Activated CD8-positive, alpha-beta T cell treated with anti-CD3 and anti-CD28 coated beads for 36 hours (primary cell): ENCODE data around the gene NUP133. TPM values are rescaled to one million over a fixed set of nuclear protein-coding genes. Genes with fewer than 3 reads are reported as not detected.

Experiments
- ATAC-seq: fragments of 200-7000 bp; cut with Tn5 transposase; one replicate; pipeline ENCODE4 v1.10.0; 2021; ENCODE audit warnings: mild to moderate bottlenecking, moderate library complexity
- CTCF ChIA-PET: fragments of 350-600 bp; sonication (Branson Sonifier 250); formaldehyde crosslinking; loops from one replicate; lab custom pipeline; 2021; ENCODE audit warnings: antibody characterized with exemption; lab: Charles Lee
- POLR2A ChIA-PET: fragments of 350-600 bp; sonication (Branson Sonifier 250); formaldehyde crosslinking; loops from one replicate; lab custom pipeline; 2021; ENCODE audit warnings: antibody characterized with exemption; lab: Charles Lee
- DNase-seq: peaks from one replicate; pipeline ENCODE4 v3.0.0-alpha.2; 2020
- H3K27ac Mint-ChIP-seq: one replicate; pipeline ENCODE4 v1.8.0; 2021; ENCODE audit warnings: mild to moderate bottlenecking, mixed read lengths
- H3K27me3 Mint-ChIP-seq: one replicate; pipeline ENCODE4 v1.8.0; 2021; ENCODE audit warnings: mixed read lengths
- H3K36me3 Mint-ChIP-seq: one replicate; pipeline ENCODE4 v1.8.0; 2021; ENCODE audit warnings: low read depth, mixed read lengths
- H3K4me1 Mint-ChIP-seq: one replicate; pipeline ENCODE4 v1.8.0; 2021; ENCODE audit warnings: low read depth, mixed read lengths
- H3K4me3 Mint-ChIP-seq: one replicate; pipeline ENCODE4 v1.8.0; 2021; ENCODE audit warnings: mild to moderate bottlenecking, moderate library complexity, mixed read lengths
- H3K9me3 Mint-ChIP-seq: one replicate; pipeline ENCODE4 v1.8.0; 2021; ENCODE audit warnings: mixed read lengths
- intact Hi-C: fragments of 100-400 bp; cut with micrococcal nuclease; formaldehyde crosslinking; loops from one replicate; pipeline ENCODE4 v1.10.0; 2022
- total RNA-seq, 2 experiments: library from RNA; stranded (reverse); gene quantifications; one replicate each; pipeline ENCODE4 v1.2.3, GENCODE V29; 2021
- TF ChIP-seq, protein P1 (sequence below): fragments of 200-600 bp; IDR thresholded peaks from one replicate; pipeline ENCODE4 v1.8.0; 2022; ENCODE audit warnings: antibody characterized with exemption, mild to moderate bottlenecking

Gene NUP133
- total RNA-seq, 2 experiments from 2014 or later: 58.9 to 59.7 TPM

DNA sequence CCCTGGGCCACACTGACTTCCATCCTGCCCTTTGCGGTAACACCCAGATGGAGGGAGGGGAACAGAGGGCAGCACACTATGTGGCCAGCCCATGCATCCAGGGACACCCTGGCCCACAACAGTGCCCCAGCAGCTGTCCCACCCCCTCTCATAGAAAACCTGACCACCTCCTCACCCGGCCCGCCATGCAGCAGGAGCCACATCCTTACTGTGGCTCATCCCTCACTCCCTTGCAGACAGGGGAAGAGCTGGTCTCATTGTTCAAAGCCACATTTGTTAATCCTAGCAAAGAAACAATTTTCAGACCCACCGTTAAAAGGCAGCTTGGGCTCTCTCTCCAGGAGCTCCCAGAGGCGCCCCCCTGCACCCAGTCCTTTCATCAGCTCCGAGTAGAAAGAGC, 23.2 kb upstream of the NUP133 start:
- Mint-ChIP-seq H3K4me1 (no peaks in the 10 kb centered on the region), H3K9me3 (no peaks in the 10 kb centered on the region), H3K27me3 (no peaks in the 10 kb centered on the region), H3K27ac (no peak overlapping the region), H3K4me3 (no peak overlapping the region), H3K36me3 (peaks cover 31% of the 10 kb centered on the region)
- POLR2A ChIA-PET: no interaction called here
- ATAC-seq (no peak), DNase-seq (no peak)
- intact Hi-C loops: no loop called here
- TF ChIP-seq, protein P1, sequence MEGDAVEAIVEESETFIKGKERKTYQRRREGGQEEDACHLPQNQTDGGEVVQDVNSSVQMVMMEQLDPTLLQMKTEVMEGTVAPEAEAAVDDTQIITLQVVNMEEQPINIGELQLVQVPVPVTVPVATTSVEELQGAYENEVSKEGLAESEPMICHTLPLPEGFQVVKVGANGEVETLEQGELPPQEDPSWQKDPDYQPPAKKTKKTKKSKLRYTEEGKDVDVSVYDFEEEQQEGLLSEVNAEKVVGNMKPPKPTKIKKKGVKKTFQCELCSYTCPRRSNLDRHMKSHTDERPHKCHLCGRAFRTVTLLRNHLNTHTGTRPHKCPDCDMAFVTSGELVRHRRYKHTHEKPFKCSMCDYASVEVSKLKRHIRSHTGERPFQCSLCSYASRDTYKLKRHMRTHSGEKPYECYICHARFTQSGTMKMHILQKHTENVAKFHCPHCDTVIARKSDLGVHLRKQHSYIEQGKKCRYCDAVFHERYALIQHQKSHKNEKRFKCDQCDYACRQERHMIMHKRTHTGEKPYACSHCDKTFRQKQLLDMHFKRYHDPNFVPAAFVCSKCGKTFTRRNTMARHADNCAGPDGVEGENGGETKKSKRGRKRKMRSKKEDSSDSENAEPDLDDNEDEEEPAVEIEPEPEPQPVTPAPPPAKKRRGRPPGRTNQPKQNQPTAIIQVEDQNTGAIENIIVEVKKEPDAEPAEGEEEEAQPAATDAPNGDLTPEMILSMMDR: no peak
- CTCF ChIA-PET: interaction anchor here (1.2 kb wide), 1 partner anchor 20 kb away, joined by 3 read pairs; no protein-coding TSS in a partner anchor

DNA sequence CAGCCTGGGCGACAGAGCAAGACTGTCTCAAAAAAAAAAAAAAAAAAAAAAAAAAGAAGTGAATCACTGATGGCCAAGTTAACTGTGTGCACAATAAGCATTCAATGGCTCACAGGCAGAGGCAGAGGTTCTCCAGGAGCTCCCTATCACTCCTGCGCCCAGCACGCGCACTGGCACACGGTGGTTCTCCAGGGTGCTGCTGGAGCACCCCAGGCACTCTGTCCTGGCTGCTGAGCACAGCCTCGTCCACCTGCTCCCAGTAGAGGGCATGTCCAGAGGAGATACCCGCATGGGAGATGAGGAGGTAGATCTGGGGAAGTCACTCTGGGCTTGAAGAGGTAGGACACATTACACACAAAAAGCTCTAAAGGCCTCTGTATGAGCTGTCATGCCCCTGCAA, 21.5 kb upstream of the NUP133 start:
- no peak for ATAC-seq
- peaks cover 2% of the 10 kb centered on the region for H3K4me1 Mint-ChIP-seq
- intact Hi-C loops: no loop called here
- no peaks in the 10 kb centered on the region for H3K9me3 Mint-ChIP-seq
- no peak overlapping the region for H3K27ac Mint-ChIP-seq
- no peak for DNase-seq
- TF ChIP-seq, protein P1: no peak
- ChIA-PET POLR2A (interaction anchor here (1.0 kb wide), 1 partner anchor 29 kb away, joined by 3 read pairs; no protein-coding TSS in a partner anchor), CTCF (interaction anchor here (0.9 to 1.7 kb wide), 2 partner anchors 11 to 29 kb away, joined by 3 to 5 read pairs; partner anchors contain the start of gene ABCB10)
- no peak overlapping the region for H3K4me3 Mint-ChIP-seq
- peaks cover 27% of the 10 kb centered on the region for H3K36me3 Mint-ChIP-seq
- no peaks in the 10 kb centered on the region for H3K27me3 Mint-ChIP-seq

GRCh38 chr1:229526695-229527094, 18.6 kb upstream of the NUP133 start:
- Mint-ChIP-seq H3K4me3 (no peak overlapping the region), H3K4me1 (peaks cover 2% of the 10 kb centered on the region), H3K27ac (no peak overlapping the region), H3K36me3 (peaks cover 17% of the 10 kb centered on the region), H3K9me3 (no peaks in the 10 kb centered on the region), H3K27me3 (no peaks in the 10 kb centered on the region)
- ATAC-seq (no peak), DNase-seq (no peak)
- ChIA-PET POLR2A (interaction anchor here (1.0 kb wide), 1 partner anchor 18 kb away, joined by 3 read pairs; no protein-coding TSS in a partner anchor), CTCF (interaction anchor here (1.3 to 1.4 kb wide), 2 partner anchors 9 to 12 kb away, joined by 3 to 4 read pairs; no protein-coding TSS in a partner anchor)
- TF ChIP-seq, protein P1: no peak
- intact Hi-C loops: no loop called here

- peaks cover 2% of the 10 kb centered on the region for H3K4me1 Mint-ChIP-seq
- CTCF ChIA-PET: no interaction called here
- H3K36me3 Mint-ChIP-seq: peaks cover 15% of the 10 kb centered on the region
Observed at GRCh38 chr1:229523052-229523451, 14.9 kb upstream of the NUP133 start.

More at GRCh38 chr1:229523052-229523451, 14.9 kb upstream of the NUP133 start:
- Mint-ChIP-seq H3K4me3 (no peak overlapping the region), H3K27me3 (no peaks in the 10 kb centered on the region), H3K27ac (no peak overlapping the region), H3K9me3 (no peaks in the 10 kb centered on the region)
- TF ChIP-seq, protein P1: no peak
- intact Hi-C loops: no loop called here
- DNase-seq (no peak), ATAC-seq (no peak)
- POLR2A ChIA-PET: interaction anchor here (1.4 kb wide), 1 partner anchor 14 kb away, joined by 4 read pairs; the partner anchor contains the start of gene NUP133
